ENCODE measurements around the gene EBF3.

EBF3 gene

DNA sequence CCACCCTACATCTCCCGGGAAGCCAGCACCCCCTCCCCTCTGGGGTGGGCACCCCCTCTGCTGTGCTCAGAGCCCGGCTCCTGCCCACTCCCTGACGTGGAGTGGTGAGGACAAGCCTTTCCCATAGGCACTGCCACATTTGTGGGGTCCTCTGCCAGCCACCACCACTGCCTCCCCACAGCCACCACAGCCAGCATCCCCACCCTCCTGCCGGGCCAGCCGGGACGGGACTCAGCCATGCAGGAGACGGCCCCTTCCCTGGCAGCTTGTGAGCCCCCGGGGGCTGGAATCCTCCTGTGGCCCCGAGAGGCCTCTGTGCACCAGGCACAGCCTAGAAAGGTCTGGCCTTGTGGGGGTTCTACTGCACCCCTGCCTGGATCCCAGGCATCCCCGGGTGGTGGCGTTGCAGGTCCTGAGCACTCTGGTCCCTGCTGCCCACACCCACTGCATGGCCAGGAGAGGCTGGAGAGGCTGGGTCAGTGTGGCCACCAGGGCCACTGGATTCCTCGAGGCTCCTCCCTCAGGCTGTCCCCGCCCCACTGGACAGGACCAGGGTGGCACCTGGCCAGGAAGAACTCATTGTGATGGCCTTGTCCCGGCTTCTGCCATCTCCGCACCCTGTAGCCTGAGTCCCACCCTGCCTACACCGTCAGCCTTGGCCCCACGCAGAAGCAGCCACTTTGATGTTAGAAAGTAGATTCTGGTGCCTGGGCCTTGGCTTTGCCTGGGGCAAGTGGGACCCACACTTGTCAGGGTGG lies 148.0 kb downstream of the EBF3 start:
- DNase-seq, result no peak
- TF ChIP-seq POLR2A (IDR thresholded peaks at IDR 0.05; ENCODE audit: low read length), result no peak
- no peak for TF ChIP-seq GATA1 (IDR thresholded peaks at IDR 0.05; ENCODE audit: low read depth, low read length)

GRCh38 chr10:129814681-129815646 lies 149.1 kb downstream of the EBF3 start:
- no peak for TF ChIP-seq GATA1 (IDR thresholded peaks at IDR 0.05; ENCODE audit: low read depth, low read length)
- TF ChIP-seq POLR2A (IDR thresholded peaks at IDR 0.05; ENCODE audit: low read length), result no peak
- DNase-seq, result no peak

- TF ChIP-seq GATA1 (IDR thresholded peaks at IDR 0.05; ENCODE audit: low read depth, low read length), result no peak
- no peak for TF ChIP-seq POLR2A (IDR thresholded peaks at IDR 0.05; ENCODE audit: low read length)
- DNase-seq, result no peak
These were observed 151.7 kb downstream of the EBF3 start for GRCh38 chr10:129812398-129812797.

DNA sequence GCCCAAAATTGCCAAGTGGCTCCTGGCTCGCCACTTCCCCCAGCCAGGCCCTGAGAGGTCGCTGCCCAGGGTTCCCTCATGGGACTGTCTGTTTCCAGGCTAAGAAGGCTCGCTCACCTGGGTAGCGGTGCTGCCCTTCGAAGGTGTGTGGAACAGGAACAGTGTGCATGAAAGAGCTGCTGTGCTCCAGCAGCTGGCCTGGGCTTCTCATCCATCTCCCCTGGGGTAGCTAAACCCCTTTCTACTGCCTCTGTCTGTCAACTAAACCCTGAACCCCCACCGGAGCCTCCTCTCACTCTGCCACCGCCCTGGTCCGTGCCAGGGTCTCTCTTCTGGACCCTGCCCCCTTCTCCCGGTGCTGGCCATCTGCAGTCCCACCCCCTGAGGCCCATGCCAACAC lies 152.9 kb downstream of the EBF3 start:
- TF ChIP-seq POLR2A (IDR thresholded peaks at IDR 0.05; ENCODE audit: low read length), result no peak
- no peak for TF ChIP-seq GATA1 (IDR thresholded peaks at IDR 0.05; ENCODE audit: low read depth, low read length)
- DNase-seq, result no peak

DNA sequence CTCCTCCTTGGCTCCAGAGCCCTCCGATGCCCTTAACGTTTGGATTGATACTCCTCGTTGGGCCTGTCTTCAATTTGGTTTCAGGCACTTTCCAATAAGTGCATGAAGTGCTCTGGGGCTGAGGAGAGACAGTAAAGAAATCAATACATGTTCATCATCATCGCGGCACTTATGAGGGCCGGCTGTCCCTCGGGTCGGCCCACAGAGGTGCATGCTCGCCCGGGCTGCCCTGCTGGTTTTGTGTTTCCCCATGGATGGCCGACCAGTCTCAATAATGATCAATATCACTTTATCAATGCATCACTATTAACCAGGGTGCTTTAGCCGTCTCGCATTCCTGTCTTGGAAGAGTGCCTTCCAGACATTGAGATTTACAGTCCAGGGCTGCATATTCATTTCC lies 154.2 kb downstream of the EBF3 start:
- TF ChIP-seq GATA1 (IDR thresholded peaks at IDR 0.05; ENCODE audit: low read depth, low read length) (no peak), POLR2A (IDR thresholded peaks at IDR 0.05; ENCODE audit: low read length) (no peak)

DNA sequence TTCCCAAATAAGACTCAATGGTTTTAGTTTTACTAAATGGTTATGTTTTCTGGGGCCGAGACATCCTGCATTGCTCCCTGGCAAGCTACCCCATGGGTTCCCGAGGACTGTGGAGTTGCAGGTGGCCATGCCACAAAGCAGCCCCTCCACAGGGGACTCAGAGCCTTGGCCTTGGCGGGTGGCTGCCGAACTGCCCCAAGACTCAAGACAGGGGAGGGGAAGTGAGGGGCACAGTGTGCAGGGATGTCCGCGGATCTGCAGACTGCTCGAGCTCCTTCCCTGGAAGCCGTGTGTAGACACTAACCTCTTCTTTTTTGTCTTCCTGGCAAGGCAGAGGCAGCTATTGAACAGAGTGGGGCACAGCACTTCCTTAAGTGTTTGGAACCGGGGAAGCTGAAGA lies 154.6 kb downstream of the EBF3 start:
- no peak for TF ChIP-seq POLR2A (IDR thresholded peaks at IDR 0.05; ENCODE audit: low read length)
- no peak for DNase-seq

More for the DNA sequence above, 154.2 kb downstream of the EBF3 start:
- no peak for DNase-seq

- DNase-seq, result no peak
- TF ChIP-seq GATA1 (IDR thresholded peaks at IDR 0.05; ENCODE audit: low read depth, low read length) (no peak), POLR2A (IDR thresholded peaks at IDR 0.05; ENCODE audit: low read length) (no peak)
These were observed 155.7 kb downstream of the EBF3 start for GRCh38 chr10:129808092-129808983.

DNA sequence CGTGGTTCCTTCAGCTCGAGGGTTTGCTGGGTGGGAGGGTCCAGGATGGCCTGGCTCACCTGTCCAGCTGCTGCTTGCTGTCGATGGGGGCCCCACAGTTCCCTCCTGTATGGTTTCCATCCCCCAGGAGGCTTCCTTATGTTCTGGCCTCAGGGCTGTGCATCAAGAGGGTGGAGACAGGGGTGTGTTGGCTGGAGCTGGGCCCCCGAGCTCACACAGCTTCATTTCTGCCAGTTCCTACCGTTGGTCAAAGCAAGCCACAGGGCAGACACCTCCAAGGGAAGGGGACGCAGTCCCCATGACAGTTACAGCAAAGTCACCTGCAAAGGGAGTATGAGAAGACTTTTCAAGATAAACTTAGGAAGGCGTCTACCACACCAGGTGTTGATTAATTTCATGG lies 156.9 kb downstream of the EBF3 start:
- DNase-seq, result no peak
- TF ChIP-seq GATA1 (IDR thresholded peaks at IDR 0.05; ENCODE audit: low read depth, low read length) (no peak), POLR2A (IDR thresholded peaks at IDR 0.05; ENCODE audit: low read length) (no peak)

- TF ChIP-seq POLR2A (IDR thresholded peaks at IDR 0.05; ENCODE audit: low read length) (no peak), GATA1 (IDR thresholded peaks at IDR 0.05; ENCODE audit: low read depth, low read length) (no peak)
- DNase-seq, result no peak
These were observed 163.2 kb downstream of the EBF3 start for GRCh38 chr10:129800796-129801340.

GRCh38 chr10:129799942-129800341 lies 164.1 kb downstream of the EBF3 start:
- no peak for TF ChIP-seq GATA1 (IDR thresholded peaks at IDR 0.05; ENCODE audit: low read depth, low read length)
- no peak for TF ChIP-seq POLR2A (IDR thresholded peaks at IDR 0.05; ENCODE audit: low read length)

DNA sequence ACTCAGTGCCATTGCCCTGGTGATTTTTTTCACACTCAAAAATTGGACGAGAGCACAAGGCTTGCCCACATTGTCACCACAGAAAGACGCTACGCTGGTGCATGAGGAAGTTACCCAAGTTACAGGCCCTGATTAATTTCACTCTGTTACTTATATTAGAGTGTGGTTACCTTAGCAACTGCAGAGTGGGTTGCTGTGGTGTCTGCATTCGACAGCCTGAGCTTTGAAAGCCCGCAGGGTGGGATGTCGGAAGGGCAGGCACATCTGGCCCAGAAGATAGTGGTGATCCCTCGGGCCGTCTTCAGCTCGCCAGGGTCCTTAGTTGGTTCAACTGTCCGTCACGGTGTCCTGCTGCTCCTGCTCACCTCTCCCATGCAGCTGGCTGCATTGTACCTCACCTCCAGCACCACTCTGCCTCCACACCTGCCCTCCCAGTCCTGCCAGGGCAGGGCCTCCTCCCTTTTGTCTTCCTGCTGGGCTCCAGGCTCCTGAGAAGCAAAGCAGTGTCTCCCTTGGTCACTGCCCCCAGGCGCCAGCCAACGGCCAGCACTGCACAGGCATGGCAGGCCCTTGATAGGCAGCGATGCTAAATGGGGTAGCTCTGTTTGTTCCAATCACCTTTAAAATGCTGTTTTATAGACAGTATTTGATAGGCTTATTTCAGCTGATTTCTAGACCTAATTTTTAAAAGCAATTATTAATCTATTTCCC lies 167.2 kb downstream of the EBF3 start:
- no peak for DNase-seq
- TF ChIP-seq POLR2A (IDR thresholded peaks at IDR 0.05; ENCODE audit: low read length), result no peak
- TF ChIP-seq GATA1 (IDR thresholded peaks at IDR 0.05; ENCODE audit: low read depth, low read length), result no peak

More at GRCh38 chr10:129799942-129800341, 164.1 kb downstream of the EBF3 start:
- no peak for DNase-seq

- TF ChIP-seq GATA1 (IDR thresholded peaks at IDR 0.05; ENCODE audit: low read depth, low read length), result no peak
- no peak for TF ChIP-seq POLR2A (IDR thresholded peaks at IDR 0.05; ENCODE audit: low read length)
- DNase-seq, result no peak
These were observed 170.1 kb downstream of the EBF3 start for GRCh38 chr10:129793996-129794395.

- TF ChIP-seq GATA1 (IDR thresholded peaks at IDR 0.05; ENCODE audit: low read depth, low read length), result no peak
- TF ChIP-seq POLR2A (IDR thresholded peaks at IDR 0.05; ENCODE audit: low read length), result no peak
- no peak for DNase-seq
These were observed 170.6 kb downstream of the EBF3 start for GRCh38 chr10:129793479-129793878.
